RWPE1 (cell line): ENCODE results near the gene SCYL2.

ENCODE experiments used
- CTCF ChIA-PET: fragments of 350-600 bp; sonication (Branson Sonifier 250); formaldehyde crosslinking; extraction: SDS; loops from one replicate; lab custom pipeline; 2021; lab: Yijun Ruan, JAX
- POLR2A ChIA-PET: fragments of 400-600 bp; formaldehyde crosslinking; extraction: SDS; loops from one replicate; lab custom pipeline; 2020; ENCODE audit warnings: antibody characterized with exemption; ENCODE audit not compliant: low non-redundant PET; lab: Yijun Ruan, JAX
- DNase-seq: peaks from one replicate; pipeline ENCODE4 v3.0.0; 2012; ENCODE audit warnings: low spot score
- H3K27ac ChIP-seq: fragments of 450-650 bp; 2 replicates; pipeline ENCODE4 v1.5.1; 2017
- TF ChIP-seq, protein P1 (sequence below): fragments of 450-650 bp; conservative IDR thresholded peaks from 2 replicates; pipeline ENCODE4 v1.5.1; 2017; ENCODE audit warnings: low read depth, mild to moderate bottlenecking

The SCYL2 gene

DNA sequence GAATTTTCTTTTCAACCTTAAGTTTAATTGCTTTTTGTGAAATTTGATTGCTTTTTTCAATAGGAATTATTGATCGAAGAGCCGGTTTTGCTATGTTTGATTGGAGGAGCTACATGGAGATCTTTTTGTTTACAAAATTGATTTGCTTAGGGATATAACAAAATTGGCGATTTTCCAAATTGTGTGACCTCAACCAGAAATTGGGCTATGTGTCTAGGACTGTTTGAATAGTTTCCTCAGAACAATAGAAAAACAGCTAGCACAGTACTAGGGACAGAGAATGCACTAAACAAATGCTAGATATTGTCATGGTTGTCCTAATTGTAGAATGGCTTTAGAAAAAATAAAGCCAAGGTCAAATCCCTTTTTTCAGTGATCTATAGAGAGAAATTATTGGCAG, 92.3 kb downstream of the SCYL2 start:
- CTCF ChIA-PET: no interaction called here
- TF ChIP-seq, protein P1, sequence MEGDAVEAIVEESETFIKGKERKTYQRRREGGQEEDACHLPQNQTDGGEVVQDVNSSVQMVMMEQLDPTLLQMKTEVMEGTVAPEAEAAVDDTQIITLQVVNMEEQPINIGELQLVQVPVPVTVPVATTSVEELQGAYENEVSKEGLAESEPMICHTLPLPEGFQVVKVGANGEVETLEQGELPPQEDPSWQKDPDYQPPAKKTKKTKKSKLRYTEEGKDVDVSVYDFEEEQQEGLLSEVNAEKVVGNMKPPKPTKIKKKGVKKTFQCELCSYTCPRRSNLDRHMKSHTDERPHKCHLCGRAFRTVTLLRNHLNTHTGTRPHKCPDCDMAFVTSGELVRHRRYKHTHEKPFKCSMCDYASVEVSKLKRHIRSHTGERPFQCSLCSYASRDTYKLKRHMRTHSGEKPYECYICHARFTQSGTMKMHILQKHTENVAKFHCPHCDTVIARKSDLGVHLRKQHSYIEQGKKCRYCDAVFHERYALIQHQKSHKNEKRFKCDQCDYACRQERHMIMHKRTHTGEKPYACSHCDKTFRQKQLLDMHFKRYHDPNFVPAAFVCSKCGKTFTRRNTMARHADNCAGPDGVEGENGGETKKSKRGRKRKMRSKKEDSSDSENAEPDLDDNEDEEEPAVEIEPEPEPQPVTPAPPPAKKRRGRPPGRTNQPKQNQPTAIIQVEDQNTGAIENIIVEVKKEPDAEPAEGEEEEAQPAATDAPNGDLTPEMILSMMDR: no peak

DNA sequence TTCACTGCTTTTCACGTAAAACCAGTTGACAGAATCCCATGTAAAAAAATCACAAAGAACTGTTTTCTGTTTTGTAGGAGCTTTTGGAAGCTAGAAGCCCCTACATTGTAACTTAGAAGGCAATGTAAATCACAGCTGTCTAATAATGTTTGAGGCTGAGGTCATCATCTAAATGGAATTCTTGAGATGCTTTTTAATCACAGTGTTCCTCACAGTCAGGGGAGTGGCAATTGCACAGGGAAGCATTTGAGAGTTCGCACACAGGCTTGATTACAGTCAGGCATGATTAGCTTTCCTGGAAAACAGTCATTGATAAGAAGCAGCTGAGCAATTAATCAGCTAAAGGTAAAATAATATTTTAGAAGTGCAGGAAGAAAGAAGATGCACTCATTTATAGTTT, 92.8 kb downstream of the SCYL2 start:
- H3K27ac ChIP-seq: no peak overlapping the region
- TF ChIP-seq, protein P1: no peak
- peak; percentile 18 for DNase-seq
- CTCF ChIA-PET: no interaction called here
- POLR2A ChIA-PET: no interaction called here

More for the DNA sequence above, 92.3 kb downstream of the SCYL2 start:
- no peak overlapping the region for H3K27ac ChIP-seq
- POLR2A ChIA-PET: no interaction called here
- DNase-seq: no peak

DNA sequence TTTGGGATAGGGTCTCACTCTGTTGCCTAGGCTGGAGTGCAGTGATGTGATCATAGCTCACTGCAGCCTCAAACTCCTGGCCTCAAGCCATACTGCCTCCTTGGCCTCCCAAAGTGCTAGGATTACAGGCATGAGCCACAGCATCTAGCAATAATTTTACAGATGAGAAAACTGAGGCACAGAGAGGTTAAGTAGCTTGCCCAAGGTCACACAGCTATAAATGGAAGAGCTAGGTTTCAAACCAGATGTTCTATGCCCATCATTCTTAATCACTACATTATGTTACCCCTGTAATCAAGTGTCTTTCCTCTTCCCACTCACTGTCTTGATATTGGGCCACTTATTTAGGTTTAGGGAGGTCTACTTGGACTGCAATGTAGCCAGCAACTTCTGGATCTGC, 93.5 kb downstream of the SCYL2 start:
- TF ChIP-seq, protein P1: no peak
- CTCF ChIA-PET: no interaction called here
- no peak overlapping the region for H3K27ac ChIP-seq
- DNase-seq: no peak
- POLR2A ChIA-PET: no interaction called here

DNA sequence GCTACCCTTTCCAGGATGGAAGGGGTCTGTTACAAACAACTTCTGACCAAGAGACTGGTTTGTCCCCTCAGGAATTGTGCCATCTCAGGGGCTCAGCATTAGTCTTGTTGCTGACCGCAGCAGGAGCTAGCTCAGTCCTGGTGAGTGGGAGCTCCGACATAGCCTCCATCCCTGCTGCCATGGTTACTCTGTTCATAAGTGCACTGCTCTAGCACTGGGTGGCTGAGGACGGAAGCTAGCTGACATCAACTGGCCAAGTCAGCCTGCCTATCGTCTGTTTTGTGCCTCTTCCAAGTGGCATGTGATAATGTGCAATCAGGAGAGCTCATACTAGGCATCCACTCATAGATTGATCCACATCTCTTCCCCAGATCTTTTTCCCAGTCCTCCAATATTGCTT, 97.3 kb downstream of the SCYL2 start:
- TF ChIP-seq, protein P1: no peak
- H3K27ac ChIP-seq: no peak overlapping the region
- POLR2A ChIA-PET: no interaction called here
- DNase-seq: no peak
- CTCF ChIA-PET: interaction anchor here (0.6 kb wide), 1 partner anchor 137 kb away, joined by 4 read pairs; no protein-coding TSS in a partner anchor

DNA sequence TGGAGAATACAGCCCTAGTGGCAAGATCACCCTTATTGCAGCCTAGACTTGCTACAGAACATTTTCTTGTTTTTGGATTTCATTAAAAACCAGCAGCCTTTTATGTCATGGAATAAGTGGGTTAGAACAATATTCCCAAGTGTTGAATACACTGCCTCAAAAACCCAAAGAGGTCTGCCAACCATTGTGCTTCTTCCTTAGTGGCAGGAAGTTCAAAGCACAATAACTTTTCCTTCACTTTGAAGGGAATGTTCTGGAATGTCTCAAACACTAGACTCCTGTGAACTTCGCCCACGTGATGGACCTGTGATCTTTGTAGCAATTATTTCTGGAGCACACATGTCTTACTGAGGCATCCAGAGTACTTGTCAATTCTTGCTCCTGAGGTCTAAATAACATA, 98.4 kb downstream of the SCYL2 start:
- ChIA-PET CTCF (interaction anchor here (0.5 kb wide), 1 partner anchor 13 kb away, joined by 4 read pairs; no protein-coding TSS in a partner anchor), POLR2A (no interaction called here)
- TF ChIP-seq, protein P1: no peak
- DNase-seq: no peak
- no peak overlapping the region for H3K27ac ChIP-seq

DNA sequence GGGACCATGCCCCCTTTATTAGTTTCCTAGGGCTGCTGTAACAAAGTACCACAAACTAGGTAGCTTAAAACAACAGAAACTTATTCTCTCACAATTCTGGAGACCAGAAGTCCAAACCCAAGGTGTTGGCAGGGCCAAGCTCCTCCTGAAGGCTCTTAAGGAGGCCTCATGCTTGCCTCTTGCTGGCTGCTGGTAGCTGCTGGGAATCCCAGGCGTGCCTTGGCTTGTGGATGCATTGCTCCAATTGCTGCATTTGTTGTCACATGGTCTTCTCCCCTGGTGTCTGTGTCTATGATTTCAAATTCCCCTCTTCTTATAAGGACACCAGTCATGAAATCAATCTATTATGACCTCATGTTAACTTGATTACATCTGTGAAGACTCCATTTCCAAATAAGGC, 101.1 kb downstream of the SCYL2 start:
- TF ChIP-seq, protein P1: no peak
- ChIA-PET CTCF (interaction anchor here (0.8 kb wide), 1 partner anchor 969 kb away, joined by 3 read pairs; no protein-coding TSS in a partner anchor), POLR2A (no interaction called here)
- DNase-seq: no peak
- H3K27ac ChIP-seq: no peak overlapping the region
